ENCODE data around the gene TMEM156. TPM values are rescaled to one million over a fixed set of nuclear protein-coding genes. Genes with fewer than 3 reads are reported as not detected.
A peak's percentile ranks its signal among the peaks of the same experiment; 100 is the strongest.

Gene TMEM156
- polyA plus RNA-seq, 3 donors: 0.31 to 1.1 (median 0.43) TPM

GRCh38 chr4:38982361-38983095 is 49.7 kb downstream of the TMEM156 start:
- Mint-ChIP-seq H3K4me3 (no peak overlapping the region), H3K36me3 (peaks cover 0 to 2% of the 10 kb centered on the region in 2 donors), H3K27me3 (ENCODE audit: low read depth in 3 of 3) (no peaks in the 10 kb centered on the region), H3K4me1 (peaks cover 19% of the 10 kb centered on the region), H3K9me3 (no peaks in the 10 kb centered on the region), H3K27ac (no peak overlapping the region)
- WGBS (ENCODE audit: insufficient coverage): no CpG with 5 or more reads among the region's 5 CpGs
- H3K4me1 ChIP-seq (ENCODE audit: control insufficient read depth in 1 of 2, insufficient read depth in 2 of 2, low read length in 2 of 2): peaks cover 11 to 12% of the 10 kb centered on the region in 2 donors
- no peaks in the 10 kb centered on the region for H3K27me3 ChIP-seq (ENCODE audit: control insufficient read depth in 2 of 2, insufficient read depth in 2 of 2, low read length in 2 of 2)
- intact Hi-C loops (cut with micrococcal nuclease): loop anchor here in 1 of 2 donors (10.0 kb wide), 1 partner anchor 62 kb away; no protein-coding TSS in a partner anchor
- no peak overlapping the region for H3K27ac ChIP-seq (ENCODE audit: low read depth in 1 of 2, low read length in 2 of 2)
- H3K4me3 ChIP-seq (replicated peaks in 1 of 3; ENCODE audit: low read depth in 2 of 3, low read length in 3 of 3): no peak overlapping the region
- H3K9me3 ChIP-seq (replicated peaks in 1 of 2; ENCODE audit: control insufficient read depth in 1 of 2, insufficient read depth in 1 of 2, low read length in 2 of 2): no peaks in the 10 kb centered on the region
- no peak for DNase-seq
- H3K4me2 ChIP-seq (replicated peaks; ENCODE audit: extremely low read depth, low read length, poor library complexity, severe bottlenecking): no peak overlapping the region
- no peak for TF ChIP-seq CTCF (IDR thresholded peaks at IDR 0.05)
- H4K20me1 ChIP-seq (ENCODE audit: insufficient read depth, low read length): no peaks in the 10 kb centered on the region
- no peak overlapping the region for H2AFZ ChIP-seq (ENCODE audit: insufficient read depth, low read depth, low read length, poor library complexity, severe bottlenecking)
- no peak overlapping the region for H3K9ac ChIP-seq (ENCODE audit: insufficient read depth, low read length, poor library complexity, severe bottlenecking)
- no peaks in the 10 kb centered on the region for H3K79me2 ChIP-seq (ENCODE audit: insufficient read depth, low read length)
- no peaks in the 10 kb centered on the region for H3K36me3 ChIP-seq (replicated peaks in 1 of 2; ENCODE audit: control insufficient read depth in 1 of 2, insufficient read depth in 2 of 2, low read length in 2 of 2)

GRCh38 chr4:38980903-38981676 is 51.1 kb downstream of the TMEM156 start:
- intact Hi-C loops (cut with micrococcal nuclease): loop anchor here in 1 of 2 donors (10.0 kb wide), 1 partner anchor 64 kb away; no protein-coding TSS in a partner anchor

More at GRCh38 chr4:38980903-38981676, 51.1 kb downstream of the TMEM156 start:
- Histone ChIP-seq H3K4me3 (replicated peaks in 1 of 3; ENCODE audit: low read depth in 2 of 3, low read length in 3 of 3) (no peak overlapping the region), H3K79me2 (ENCODE audit: insufficient read depth, low read length) (no peaks in the 10 kb centered on the region), H3K27me3 (ENCODE audit: control insufficient read depth in 2 of 2, insufficient read depth in 2 of 2, low read length in 2 of 2) (no peaks in the 10 kb centered on the region), H3K9me3 (replicated peaks in 1 of 2; ENCODE audit: control insufficient read depth in 1 of 2, insufficient read depth in 1 of 2, low read length in 2 of 2) (no peaks in the 10 kb centered on the region), H2AFZ (ENCODE audit: insufficient read depth, low read depth, low read length, poor library complexity, severe bottlenecking) (no peak overlapping the region), H3K4me1 (ENCODE audit: control insufficient read depth in 1 of 2, insufficient read depth in 2 of 2, low read length in 2 of 2) (peaks cover 11 to 12% of the 10 kb centered on the region in 2 donors), H3K9ac (ENCODE audit: insufficient read depth, low read length, poor library complexity, severe bottlenecking) (no peak overlapping the region), H3K27ac (ENCODE audit: low read depth in 1 of 2, low read length in 2 of 2) (no peak overlapping the region), H3K36me3 (replicated peaks in 1 of 2; ENCODE audit: control insufficient read depth in 1 of 2, insufficient read depth in 2 of 2, low read length in 2 of 2) (no peaks in the 10 kb centered on the region), H3K4me2 (replicated peaks; ENCODE audit: extremely low read depth, low read length, poor library complexity, severe bottlenecking) (no peak overlapping the region), H4K20me1 (ENCODE audit: insufficient read depth, low read length) (no peaks in the 10 kb centered on the region)
- peaks cover 0 to 2% (median 0%) of the 10 kb centered on the region in 7 donors for H3K9me3 Mint-ChIP-seq
- peak in 2 of 3 donors; percentile 22 to 26 for DNase-seq
- no peaks in the 10 kb centered on the region for H3K27me3 Mint-ChIP-seq (ENCODE audit: low read depth in 3 of 3)
- no peak for TF ChIP-seq CTCF (IDR thresholded peaks at IDR 0.05)
- H3K36me3 Mint-ChIP-seq: peaks cover 0 to 2% of the 10 kb centered on the region in 2 donors
- H3K4me3 Mint-ChIP-seq: no peak overlapping the region
- peaks cover 17% of the 10 kb centered on the region for H3K4me1 Mint-ChIP-seq
- 60% methylated on average over 3 of the region's 7 CpGs for WGBS (ENCODE audit: insufficient coverage)
- H3K27ac Mint-ChIP-seq: no peak overlapping the region

Data from CD14-positive monocyte (primary cell).